Naive B cell (primary cell): Measurements from ENCODE around the gene BTK. TPM values are rescaled to one million over a fixed set of nuclear protein-coding genes. Genes with fewer than 3 reads are reported as not detected.

Experiments
- ATAC-seq, 2 donors: fragments of 150-1000 bp; cut with Tn5 transposase; 2 replicates each; pipeline ENCODE4 v1.10.0; 2021; ENCODE audit warnings: low read depth in 2 of 2, mild to moderate bottlenecking in 2 of 2, moderate library complexity in 2 of 2
- DNase-seq: peaks from one replicate; pipeline ENCODE4 v3.0.0; 2022
- H3K27ac Mint-ChIP-seq, 6 donors: one replicate each; pipeline ENCODE4 v1.8.0; 2020 to 2022; ENCODE audit warnings: mild to moderate bottlenecking in 6 of 6, mixed read lengths in 6 of 6, moderate library complexity in 5 of 6, inconsistent platforms in 2 of 6
- H3K27me3 Mint-ChIP-seq, 3 donors: one replicate each; pipeline ENCODE4 v1.8.0; 2021 to 2022; ENCODE audit warnings: mixed read lengths in 3 of 3, mild to moderate bottlenecking in 1 of 3
- H3K36me3 Mint-ChIP-seq, 2 donors: one replicate each; pipeline ENCODE4 v1.8.0; 2020 to 2022; ENCODE audit warnings: mixed read lengths in 2 of 2, inconsistent platforms in 1 of 2, mild to moderate bottlenecking in 1 of 2
- H3K4me1 Mint-ChIP-seq, 3 donors: one replicate each; pipeline ENCODE4 v1.8.0; 2020 to 2022; ENCODE audit warnings: mixed read lengths in 3 of 3, inconsistent platforms in 1 of 3, mild to moderate bottlenecking in 1 of 3, moderate library complexity in 1 of 3
- H3K4me3 Mint-ChIP-seq, 8 donors: one replicate each; pipeline ENCODE4 v1.8.0; 2020 to 2022; ENCODE audit warnings: mild to moderate bottlenecking in 8 of 8, mixed read lengths in 8 of 8, moderate library complexity in 8 of 8, inconsistent platforms in 2 of 8
- H3K9me3 Mint-ChIP-seq, 7 donors: one replicate each; pipeline ENCODE4 v1.8.0; 2020 to 2022; ENCODE audit warnings: mixed read lengths in 7 of 7, mild to moderate bottlenecking in 5 of 7, inconsistent platforms in 2 of 7, moderate library complexity in 1 of 7
- polyA plus RNA-seq, 6 donors: library from polyadenylated mRNA; unstranded; fragments of 300-500 nt; fragmentation: Illumina TruSeq; gene quantifications; one replicate each; pipeline ENCODE4 v1.2.3, GENCODE V29; 2021; ENCODE audit warnings: low read depth in 6 of 6

Gene BTK
- polyA plus RNA-seq, 6 donors from 2014 or later: 110 to 189 (median 162) TPM

- peaks cover 20 to 36% (median 25%) of the 10 kb centered on the region in 3 donors for H3K4me1 Mint-ChIP-seq
These were observed 23.1 kb upstream of the BTK start for GRCh38 chrX:101409043-101409442.

GRCh38 chrX:101408532-101408841 is 22.5 kb upstream of the BTK start:
- H3K4me3 Mint-ChIP-seq: peak overlapping the region; percentile 81 to 98 (median 96)
- H3K27ac Mint-ChIP-seq: peak overlapping the region; percentile 88 to 100 (median 99)
- H3K36me3 Mint-ChIP-seq: peaks cover 6 to 12% of the 10 kb centered on the region in 2 donors
- no peak for ATAC-seq
- H3K27me3 Mint-ChIP-seq: no peaks in the 10 kb centered on the region
- H3K4me1 Mint-ChIP-seq: peaks cover 20 to 36% (median 25%) of the 10 kb centered on the region in 3 donors
- DNase-seq: no peak
- H3K9me3 Mint-ChIP-seq: peaks cover 0 to 3% (median 0%) of the 10 kb centered on the region in 7 donors

More at GRCh38 chrX:101409043-101409442, 23.1 kb upstream of the BTK start:
- Mint-ChIP-seq H3K9me3 (peaks cover 0 to 3% (median 0%) of the 10 kb centered on the region in 7 donors), H3K27ac (peak overlapping the region in 5 of 6 donors; percentile 88 to 100 (median 99)), H3K4me3 (peak overlapping the region; percentile 63 to 97 (median 94)), H3K27me3 (no peaks in the 10 kb centered on the region), H3K36me3 (peaks cover 6 to 12% of the 10 kb centered on the region in 2 donors)
- DNase-seq: no peak
- no peak for ATAC-seq

GRCh38 chrX:101407748-101408531 is 21.9 kb upstream of the BTK start, which contains the start of the genes GLA and HNRNPH2:
GLA (minus strand) TSS chrX:101407925; CDS start chrX:101407903, 22 bp downstream.
HNRNPH2 (plus strand) TSS chrX:101408222; CDS start chrX:101411989, 3,767 bp downstream.
- no peaks in the 10 kb centered on the region for H3K27me3 Mint-ChIP-seq
- peaks cover 6 to 12% of the 10 kb centered on the region in 2 donors for H3K36me3 Mint-ChIP-seq
- ATAC-seq (peak; percentile 84), DNase-seq (peak; percentile 87)
- H3K27ac Mint-ChIP-seq: peak within 1 kb of the TSS; percentile 88 to 100 (median 99)
- peaks cover 0 to 3% (median 0%) of the 10 kb centered on the region in 7 donors for H3K9me3 Mint-ChIP-seq
- peaks cover 20 to 35% (median 23%) of the 10 kb centered on the region in 3 donors for H3K4me1 Mint-ChIP-seq
- peak within 1 kb of the TSS; percentile 81 to 98 (median 96) for H3K4me3 Mint-ChIP-seq

DNA sequence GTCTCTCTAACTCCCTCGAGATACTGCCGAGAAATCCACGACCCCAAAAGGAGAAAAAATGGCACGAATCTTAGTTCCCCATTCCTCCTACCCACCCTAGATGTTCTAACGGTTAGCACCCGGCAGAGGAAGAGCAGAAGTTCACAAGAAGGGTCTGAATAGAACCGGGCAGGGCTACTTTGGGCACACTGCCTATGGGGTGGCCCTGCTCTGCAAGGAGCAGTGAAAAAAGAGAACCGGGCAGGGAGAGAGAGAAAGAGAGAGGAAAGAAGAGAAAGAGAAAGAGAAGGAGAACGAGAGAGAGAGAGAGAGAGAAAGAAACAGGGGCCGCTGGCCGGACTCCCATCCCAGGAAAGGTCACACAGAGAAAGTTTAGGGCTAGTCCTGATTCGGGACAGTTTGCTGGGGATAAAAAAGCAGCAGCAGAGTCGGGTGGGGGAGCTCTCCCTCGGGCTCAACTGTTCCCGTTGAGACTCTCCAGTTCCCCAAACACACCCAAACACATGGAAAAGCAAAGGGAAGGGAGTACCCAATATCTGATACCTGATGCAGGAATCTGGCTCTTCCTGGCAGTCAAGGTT is 21.3 kb upstream of the BTK start:
- Mint-ChIP-seq H3K27me3 (no peaks in the 10 kb centered on the region), H3K9me3 (peaks cover 0 to 3% (median 0%) of the 10 kb centered on the region in 7 donors), H3K4me3 (peak overlapping the region; percentile 81 to 98 (median 96)), H3K27ac (peak overlapping the region; percentile 88 to 100 (median 99)), H3K4me1 (peaks cover 14 to 29% (median 16%) of the 10 kb centered on the region in 3 donors), H3K36me3 (peaks cover 5% of the 10 kb centered on the region in 2 donors)
- ATAC-seq (no peak), DNase-seq (peak; percentile 17)

GRCh38 chrX:101399825-101400224 is 13.8 kb upstream of the BTK start:
- DNase-seq: no peak
- Mint-ChIP-seq H3K9me3 (peaks cover 0 to 1% (median 0%) of the 10 kb centered on the region in 7 donors), H3K27ac (peak overlapping the region in 1 of 6 donors; percentile 63), H3K27me3 (no peaks in the 10 kb centered on the region), H3K36me3 (peaks cover 0 to 10% of the 10 kb centered on the region in 2 donors), H3K4me1 (no peaks in the 10 kb centered on the region), H3K4me3 (no peak overlapping the region)
- no peak for ATAC-seq

- H3K4me1 Mint-ChIP-seq: peaks cover 0 to 8% (median 0%) of the 10 kb centered on the region in 3 donors
- H3K27me3 Mint-ChIP-seq: no peaks in the 10 kb centered on the region
- peaks cover 0 to 10% of the 10 kb centered on the region in 2 donors for H3K36me3 Mint-ChIP-seq
- H3K27ac Mint-ChIP-seq: no peak overlapping the region
- H3K4me3 Mint-ChIP-seq: no peak overlapping the region
- ATAC-seq (no peak), DNase-seq (no peak)
- H3K9me3 Mint-ChIP-seq: peaks cover 0 to 1% (median 0%) of the 10 kb centered on the region in 7 donors
These were observed 12.7 kb upstream of the BTK start for GRCh38 chrX:101398694-101399093.

- ATAC-seq: no peak
- DNase-seq: no peak
- no peak overlapping the region for H3K4me3 Mint-ChIP-seq
- no peaks in the 10 kb centered on the region for H3K27me3 Mint-ChIP-seq
- peaks cover 0 to 1% (median 0%) of the 10 kb centered on the region in 7 donors for H3K9me3 Mint-ChIP-seq
- H3K36me3 Mint-ChIP-seq: peaks cover 0 to 10% of the 10 kb centered on the region in 2 donors
- peaks cover 0 to 12% (median 5%) of the 10 kb centered on the region in 3 donors for H3K4me1 Mint-ChIP-seq
- H3K27ac Mint-ChIP-seq: peak overlapping the region in 1 of 6 donors; percentile 59
These were observed 11.8 kb upstream of the BTK start for GRCh38 chrX:101397779-101398178.

DNA sequence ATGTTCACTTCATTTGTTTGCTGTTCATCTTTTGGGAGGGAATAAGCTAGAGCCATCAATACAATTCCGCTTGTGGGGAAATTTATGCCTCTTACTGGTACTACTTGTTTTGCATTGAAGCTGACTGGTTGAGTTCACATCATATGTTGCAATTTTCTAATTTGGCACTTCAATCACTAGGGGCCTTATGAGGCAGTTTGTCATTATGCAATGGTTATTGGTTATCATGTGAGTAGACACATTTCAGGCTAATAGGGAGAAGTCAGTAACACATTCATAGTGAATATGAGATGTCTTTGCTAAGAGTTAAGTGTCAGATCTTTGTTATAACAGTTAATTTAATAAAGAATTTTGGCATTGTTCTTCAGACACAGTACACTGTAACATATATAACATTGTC is 9.8 kb upstream of the BTK start:
- Mint-ChIP-seq H3K27ac (peak overlapping the region in 4 of 6 donors; percentile 33 to 69 (median 64)), H3K4me3 (no peak overlapping the region), H3K4me1 (peaks cover 7 to 30% (median 23%) of the 10 kb centered on the region in 3 donors), H3K27me3 (no peaks in the 10 kb centered on the region), H3K9me3 (peaks cover 0 to 1% (median 0%) of the 10 kb centered on the region in 7 donors), H3K36me3 (peaks cover 0 to 10% of the 10 kb centered on the region in 2 donors)
- DNase-seq: no peak
- no peak for ATAC-seq

GRCh38 chrX:101394372-101394771 is 8.4 kb upstream of the BTK start:
- Mint-ChIP-seq H3K4me3 (no peak overlapping the region), H3K36me3 (peaks cover 0 to 2% of the 10 kb centered on the region in 2 donors), H3K4me1 (peaks cover 7 to 38% (median 31%) of the 10 kb centered on the region in 3 donors), H3K27me3 (no peaks in the 10 kb centered on the region), H3K9me3 (peaks cover 0 to 1% (median 0%) of the 10 kb centered on the region in 7 donors), H3K27ac (peak overlapping the region in 3 of 6 donors; percentile 39 to 78 (median 53))
- no peak for DNase-seq
- no peak for ATAC-seq

DNA sequence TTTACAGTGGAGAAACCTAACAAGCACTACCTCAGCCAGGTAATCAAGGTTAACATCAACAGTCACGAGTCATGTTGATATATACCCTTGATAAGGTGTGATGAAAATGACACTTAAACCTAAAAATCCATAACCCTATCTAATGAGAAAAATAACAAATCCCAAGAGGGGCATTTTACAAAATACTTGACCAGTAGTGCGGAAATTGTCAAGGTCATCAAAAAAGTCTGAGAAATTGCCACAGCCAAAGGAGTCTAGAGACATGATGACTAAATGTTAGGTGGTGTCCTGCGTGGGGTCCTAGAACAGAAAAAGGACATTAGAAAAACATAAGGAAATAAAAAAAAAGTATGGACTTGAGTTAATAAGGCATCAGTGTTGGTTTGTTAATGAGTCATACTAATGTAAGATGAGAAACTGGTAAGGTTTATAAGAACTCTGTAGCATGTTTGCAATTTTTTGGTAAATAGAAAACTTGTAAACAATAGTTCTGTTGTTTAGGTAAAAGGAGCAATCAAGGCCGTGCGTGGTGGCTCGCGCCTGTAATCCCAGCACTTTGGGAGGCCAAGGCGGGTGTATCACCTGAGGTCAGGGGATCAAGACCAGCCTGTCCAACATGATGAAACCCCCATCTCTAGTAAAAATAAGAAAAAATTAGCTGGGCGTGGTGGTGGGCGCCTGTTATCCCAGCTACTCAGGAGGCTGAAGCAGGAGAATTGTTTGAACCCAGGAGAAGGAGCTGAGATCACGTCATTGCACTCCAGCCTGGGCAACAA is 7.7 kb upstream of the BTK start:
- H3K36me3 Mint-ChIP-seq: no peaks in the 10 kb centered on the region
- no peaks in the 10 kb centered on the region for H3K9me3 Mint-ChIP-seq
- ATAC-seq (no peak), DNase-seq (no peak)
- H3K4me1 Mint-ChIP-seq: peaks cover 7 to 38% (median 31%) of the 10 kb centered on the region in 3 donors
- H3K27ac Mint-ChIP-seq: peak overlapping the region in 5 of 6 donors; percentile 42 to 84 (median 53)
- H3K27me3 Mint-ChIP-seq: no peaks in the 10 kb centered on the region
- no peak overlapping the region for H3K4me3 Mint-ChIP-seq

- peak overlapping the region; percentile 86 to 98 (median 96) for H3K4me3 Mint-ChIP-seq
- no peaks in the 10 kb centered on the region for H3K9me3 Mint-ChIP-seq
- H3K27me3 Mint-ChIP-seq: no peaks in the 10 kb centered on the region
- no peak for DNase-seq
- peaks cover 7 to 46% (median 31%) of the 10 kb centered on the region in 3 donors for H3K4me1 Mint-ChIP-seq
- no peak for ATAC-seq
- no peaks in the 10 kb centered on the region for H3K36me3 Mint-ChIP-seq
- H3K27ac Mint-ChIP-seq: peak overlapping the region; percentile 93 to 100 (median 98)
These were observed 5.8 kb upstream of the BTK start for GRCh38 chrX:101391831-101392230.

- peak within 1 kb of the TSS; percentile 93 to 100 (median 98) for H3K27ac Mint-ChIP-seq
- H3K36me3 Mint-ChIP-seq: no peaks in the 10 kb centered on the region
- H3K4me3 Mint-ChIP-seq: peak within 1 kb of the TSS; percentile 86 to 98 (median 96)
- no peaks in the 10 kb centered on the region for H3K9me3 Mint-ChIP-seq
- ATAC-seq (peak; percentile 79 to 80), DNase-seq (peak; percentile 76)
- H3K27me3 Mint-ChIP-seq: no peaks in the 10 kb centered on the region
- peaks cover 13 to 55% (median 38%) of the 10 kb centered on the region in 3 donors for H3K4me1 Mint-ChIP-seq
These were observed 4.9 kb upstream of the BTK start, which contains the start of gene RPL36A for GRCh38 chrX:101390664-101391525. RPL36A (plus strand) TSS chrX:101391011; CDS start chrX:101391044, 33 bp downstream.
